Sigmoid colon (tissue), 7 donors: ENCODE results near the gene FOXI2. TPM values are rescaled to one million over a fixed set of nuclear protein-coding genes. Genes with fewer than 3 reads are reported as not detected.

ENCODE experiments used
- DNase-seq: peaks from one replicate; pipeline ENCODE4 v3.0.0-alpha.2; 2019
- H3K27ac ChIP-seq, 4 donors: fragments of 200-600 bp; sonication (generic); one replicate each; pipeline ENCODE4 v1.5.1; 2016 to 2019; ENCODE audit warnings: mild to moderate bottlenecking in 1 of 4
- H3K27me3 ChIP-seq, 3 donors: fragments of 200-600 bp; sonication (generic); one replicate each; pipeline ENCODE4 v1.5.1; 2019; ENCODE audit warnings: mild to moderate bottlenecking in 1 of 3
- H3K36me3 ChIP-seq, 4 donors: fragments of 200-600 bp; sonication (generic); one replicate each; pipeline ENCODE4 v1.5.1; 2016 to 2019
- H3K4me1 ChIP-seq, 4 donors: fragments of 200-600 bp; sonication (generic); one replicate each; pipeline ENCODE4 v1.5.1; 2017 to 2019
- H3K4me3 ChIP-seq, 4 donors: fragments of 200-600 bp; sonication (generic); one replicate each; pipeline ENCODE4 v1.5.1; 2017 to 2019; ENCODE audit warnings: mild to moderate bottlenecking in 2 of 4, moderate library complexity in 1 of 4
- H3K9me3 ChIP-seq, 4 donors: fragments of 200-600 bp in 3 of 4; sonication (generic) in 3 of 4; one replicate each; pipeline versions ENCODE4 v1.5.1 to v1.6.1; 2013 to 2019
- EP300 ChIP-seq, 4 donors: sonication (generic); formaldehyde crosslinking; IDR thresholded peaks; one replicate each; pipeline ENCODE4 v1.6.1; 2017; ENCODE audit warnings: antibody characterized with exemption in 4 of 4
- POLR2A ChIP-seq, 2 donors: fragments of 450-650 bp; IDR thresholded peaks; one replicate each; pipeline ENCODE4 v1.6.1; 2016; ENCODE audit warnings: antibody characterized with exemption in 2 of 2, mild to moderate bottlenecking in 2 of 2, moderate library complexity in 2 of 2
- POLR2AphosphoS5 ChIP-seq, 4 donors: sonication (generic); formaldehyde crosslinking; IDR thresholded peaks; one replicate each; pipeline ENCODE4 v1.6.1; 2017; ENCODE audit warnings: antibody characterized with exemption in 4 of 4
- WGBS, 2 donors: extraction: QIAGEN DNeasy Blood & Tissue Kit; methylation state at CpG; one replicate each; pipeline ENCODE4 v1.1.7; 2013; 5-methylcytosine and 5-hydroxymethylcytosine counted together
- intact Hi-C: fragments of 100-400 bp; cut with DNase I; formaldehyde crosslinking; loops from one replicate; pipeline ENCODE4 v1.15.1; 2023
- polyA plus RNA-seq, 3 donors: library from polyadenylated mRNA; stranded (reverse); fragments of 200-250 nt; gene quantifications; one replicate each; pipeline ENCODE4 v1.2.3, GENCODE V29; 2013
- total RNA-seq, 4 donors: library from RNA; depleted of rRNA; stranded (reverse); fragments of >200 nt; gene quantifications; one replicate each; pipeline ENCODE4 v1.1.0, GENCODE V29; 2016
- TF ChIP-seq, protein P1 (sequence below), 4 experiments: fragments of 450-650 bp in 3 of 4; fragments of 200-600 bp in 1 of 4; IDR thresholded peaks; one replicate each; pipeline ENCODE4 v1.5.1; 2016 to 2019; ENCODE audit warnings: antibody characterized with exemption in 4 of 4, mild to moderate bottlenecking in 3 of 4, moderate library complexity in 2 of 4
- donor health status: healthy with polysubstance abuse.
- donor health status: Bipolar disorder and iron deficiency.
- donor health status: healthy.

FOXI2 gene
- under 1 TPM in 1 of 4 donors, not detected in 3; 0.36 TPM for total RNA-seq
- polyA plus RNA-seq = under 1 TPM in 1 of 3 donors, not detected in 2; 0.15 TPM

DNA sequence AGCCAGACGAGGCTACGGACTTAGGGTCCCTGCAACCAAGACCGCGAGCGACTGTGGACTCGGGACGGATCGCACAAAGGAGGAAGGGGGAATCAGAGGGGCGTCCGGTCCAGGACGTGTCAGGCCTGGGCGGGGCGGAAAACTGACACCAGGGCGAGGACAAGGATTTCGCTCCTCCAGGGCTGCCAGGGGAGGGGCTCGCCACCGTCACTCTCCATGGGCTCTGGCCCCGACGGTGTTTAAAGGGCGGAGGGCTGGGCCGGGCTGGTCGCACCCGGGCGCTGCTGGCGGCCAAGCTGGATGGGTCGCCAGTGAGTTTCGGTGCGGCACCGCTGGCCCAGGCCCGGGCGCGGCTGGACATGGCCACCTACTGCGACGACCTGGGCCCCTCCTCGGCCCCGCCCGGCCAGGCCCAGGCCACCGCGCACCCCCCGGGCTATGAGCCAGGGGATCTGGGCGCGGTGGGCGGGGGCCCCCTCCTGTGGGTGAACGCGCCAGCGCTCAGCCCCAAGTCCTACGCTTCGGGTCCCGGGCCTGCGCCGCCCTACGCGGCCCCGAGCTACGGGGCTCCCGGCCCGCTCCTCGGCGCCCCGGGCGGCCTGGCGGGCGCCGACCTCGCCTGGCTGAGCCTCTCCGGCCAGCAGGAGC lies at the start of gene FOXI2:
Gene FOXI2 (plus strand): TSS at position 271 of the 648 bp plus-strand sequence. CDS start 89 bp downstream, at position 360.
- intact Hi-C loops = no loop called here
- peak within 1 kb of the TSS in 1 of 4 donors; percentile 16 for H3K4me3 ChIP-seq
- no peak within 1 kb of the TSS for H3K27ac ChIP-seq
- DNase-seq = no peak
- no peaks in the 10 kb centered on the region for H3K9me3 ChIP-seq
- WGBS, 2 donors = 3 to 7% methylated on average over 66 of the region's 66 CpGs
- peaks cover 3 to 72% (median 45%) of the 10 kb centered on the region in 3 donors for H3K27me3 ChIP-seq
- peaks cover 0 to 20% (median 9%) of the 10 kb centered on the region in 4 donors for H3K4me1 ChIP-seq
- no peaks in the 10 kb centered on the region for H3K36me3 ChIP-seq
- TF ChIP-seq POLR2A (IDR thresholded peaks at IDR 0.05) (no peak), EP300 (IDR thresholded peaks at IDR 0.05) (no peak), POLR2AphosphoS5 (IDR thresholded peaks at IDR 0.05) (no peak)
- TF ChIP-seq, protein P1, sequence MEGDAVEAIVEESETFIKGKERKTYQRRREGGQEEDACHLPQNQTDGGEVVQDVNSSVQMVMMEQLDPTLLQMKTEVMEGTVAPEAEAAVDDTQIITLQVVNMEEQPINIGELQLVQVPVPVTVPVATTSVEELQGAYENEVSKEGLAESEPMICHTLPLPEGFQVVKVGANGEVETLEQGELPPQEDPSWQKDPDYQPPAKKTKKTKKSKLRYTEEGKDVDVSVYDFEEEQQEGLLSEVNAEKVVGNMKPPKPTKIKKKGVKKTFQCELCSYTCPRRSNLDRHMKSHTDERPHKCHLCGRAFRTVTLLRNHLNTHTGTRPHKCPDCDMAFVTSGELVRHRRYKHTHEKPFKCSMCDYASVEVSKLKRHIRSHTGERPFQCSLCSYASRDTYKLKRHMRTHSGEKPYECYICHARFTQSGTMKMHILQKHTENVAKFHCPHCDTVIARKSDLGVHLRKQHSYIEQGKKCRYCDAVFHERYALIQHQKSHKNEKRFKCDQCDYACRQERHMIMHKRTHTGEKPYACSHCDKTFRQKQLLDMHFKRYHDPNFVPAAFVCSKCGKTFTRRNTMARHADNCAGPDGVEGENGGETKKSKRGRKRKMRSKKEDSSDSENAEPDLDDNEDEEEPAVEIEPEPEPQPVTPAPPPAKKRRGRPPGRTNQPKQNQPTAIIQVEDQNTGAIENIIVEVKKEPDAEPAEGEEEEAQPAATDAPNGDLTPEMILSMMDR (IDR thresholded peaks at IDR 0.05) = no peak

DNA sequence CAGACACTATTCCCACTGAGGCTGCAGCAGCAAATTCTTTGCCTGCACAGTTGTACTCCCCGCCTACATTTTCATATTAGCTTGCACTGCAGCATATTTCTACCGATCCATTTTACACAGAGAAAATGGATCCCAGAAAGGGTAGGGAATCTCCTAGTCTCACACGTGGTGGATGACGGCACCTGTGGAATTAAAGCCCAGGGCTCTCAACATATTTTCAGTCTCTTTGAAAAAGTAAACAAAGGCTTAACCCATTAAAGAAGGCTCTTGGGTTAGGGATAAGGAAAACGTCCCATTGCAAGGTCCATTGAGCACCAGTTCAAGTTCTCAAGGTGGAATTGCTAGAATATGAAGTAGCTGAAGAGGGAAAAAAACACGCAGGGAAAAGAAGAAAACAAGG lies 49.4 kb upstream of the FOXI2 start:
- TF ChIP-seq POLR2A (IDR thresholded peaks at IDR 0.05) = no peak
- TF ChIP-seq EP300 (IDR thresholded peaks at IDR 0.05) = no peak
- TF ChIP-seq, protein P1 (IDR thresholded peaks at IDR 0.05) = no peak
- TF ChIP-seq POLR2AphosphoS5 (IDR thresholded peaks at IDR 0.05) = no peak
- Histone ChIP-seq H3K9me3 (no peaks in the 10 kb centered on the region), H3K27ac (no peak overlapping the region), H3K36me3 (no peaks in the 10 kb centered on the region), H3K4me3 (no peak overlapping the region), H3K4me1 (no peaks in the 10 kb centered on the region), H3K27me3 (no peaks in the 10 kb centered on the region)
- WGBS, 2 donors = 50 to 59% methylated on average over 6 of the region's 6 CpGs
- DNase-seq = no peak
- intact Hi-C loops = no loop called here

DNA sequence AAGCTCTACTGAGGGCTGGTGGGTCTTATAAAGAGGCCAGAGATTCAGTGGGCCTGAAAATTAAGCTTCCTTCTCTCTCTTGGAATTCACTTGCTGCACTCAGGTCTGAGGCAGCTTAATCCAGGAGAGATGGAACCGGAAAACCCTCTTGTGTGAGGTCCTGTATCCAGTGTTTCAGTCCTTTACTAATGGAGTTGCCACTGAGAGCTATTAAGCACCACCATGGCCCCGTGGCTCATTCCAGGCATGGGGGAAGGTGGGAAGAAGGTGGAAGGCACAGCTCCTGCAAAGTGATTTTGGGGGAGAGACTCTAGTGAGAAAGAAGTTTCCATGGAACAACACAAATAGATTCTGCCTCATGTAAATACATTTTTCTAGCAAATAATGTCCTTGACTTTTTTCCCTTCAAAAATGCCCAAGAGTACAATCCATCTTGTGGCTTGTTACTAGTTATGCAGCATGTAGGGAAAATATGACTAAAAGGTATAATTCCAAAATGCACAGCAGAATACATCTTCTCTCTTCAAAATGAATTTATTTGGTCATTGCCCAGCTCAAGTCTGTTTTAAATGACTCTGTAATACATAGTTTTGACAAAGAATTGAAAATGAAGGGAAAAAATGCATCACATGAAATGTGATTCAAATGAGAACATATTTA lies 46.7 kb upstream of the FOXI2 start:
- Histone ChIP-seq H3K27ac (no peak overlapping the region), H3K27me3 (no peaks in the 10 kb centered on the region), H3K4me3 (no peak overlapping the region), H3K36me3 (no peaks in the 10 kb centered on the region), H3K9me3 (no peaks in the 10 kb centered on the region), H3K4me1 (no peaks in the 10 kb centered on the region)
- DNase-seq = no peak
- intact Hi-C loops = no loop called here
- TF ChIP-seq EP300 (IDR thresholded peaks at IDR 0.05) = no peak
- no peak for TF ChIP-seq POLR2A (IDR thresholded peaks at IDR 0.05)
- TF ChIP-seq, protein P1 (IDR thresholded peaks at IDR 0.05) = no peak
- TF ChIP-seq POLR2AphosphoS5 (IDR thresholded peaks at IDR 0.05) = no peak
- WGBS, 2 donors = 77 to 83% methylated on average over 2 of the region's 2 CpGs

DNA sequence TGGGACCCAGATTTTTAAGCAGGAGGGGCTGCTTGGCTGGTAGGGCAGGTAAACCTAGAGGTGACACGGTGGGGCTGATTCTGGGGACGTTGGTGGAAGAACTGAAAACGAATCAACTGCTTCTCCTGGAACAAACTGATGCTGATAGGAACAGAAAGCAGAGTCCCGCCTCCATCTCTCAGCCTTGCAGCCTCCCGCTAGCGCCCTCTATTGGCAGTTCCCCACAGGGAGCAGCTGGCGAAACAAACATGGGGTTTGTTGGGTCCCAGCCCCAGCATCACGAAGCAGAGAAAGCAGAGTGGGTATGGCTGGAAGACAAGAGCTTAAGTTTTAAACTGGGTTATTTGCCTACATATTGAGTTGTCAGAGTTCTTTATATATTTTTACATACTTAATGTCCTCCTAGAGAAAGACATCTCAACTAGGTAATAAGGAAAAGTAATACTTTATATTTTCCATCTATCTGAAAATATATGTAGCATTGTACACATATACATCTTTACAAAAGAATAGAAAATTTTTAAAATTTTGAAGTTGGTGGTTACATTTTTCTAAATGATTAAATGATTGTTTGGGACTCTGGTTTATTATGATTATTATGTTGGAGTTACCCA lies 42.3 kb upstream of the FOXI2 start:
- peaks cover 0 to 6% (median 0%) of the 10 kb centered on the region in 3 donors for H3K27me3 ChIP-seq

More for the DNA sequence above, 42.3 kb upstream of the FOXI2 start:
- DNase-seq = no peak
- TF ChIP-seq, protein P1 (IDR thresholded peaks at IDR 0.05) = no peak
- TF ChIP-seq POLR2A (IDR thresholded peaks at IDR 0.05) = no peak
- TF ChIP-seq POLR2AphosphoS5 (IDR thresholded peaks at IDR 0.05) = no peak
- TF ChIP-seq EP300 (IDR thresholded peaks at IDR 0.05) = no peak
- H3K9me3 ChIP-seq = no peaks in the 10 kb centered on the region
- no peak overlapping the region for H3K4me3 ChIP-seq
- no peaks in the 10 kb centered on the region for H3K36me3 ChIP-seq
- 18 to 34% methylated on average over 8 of the region's 8 CpGs for WGBS, 2 donors
- H3K4me1 ChIP-seq = no peaks in the 10 kb centered on the region
- no peak overlapping the region for H3K27ac ChIP-seq
- intact Hi-C loops = no loop called here
